ENCODE data around the gene EEIG2. TPM values are rescaled to one million over a fixed set of nuclear protein-coding genes. Genes with fewer than 3 reads are reported as not detected.

Gene EEIG2
- total RNA-seq, 2 donors from 2014 or later: 12.4 to 20.3 TPM

DNA sequence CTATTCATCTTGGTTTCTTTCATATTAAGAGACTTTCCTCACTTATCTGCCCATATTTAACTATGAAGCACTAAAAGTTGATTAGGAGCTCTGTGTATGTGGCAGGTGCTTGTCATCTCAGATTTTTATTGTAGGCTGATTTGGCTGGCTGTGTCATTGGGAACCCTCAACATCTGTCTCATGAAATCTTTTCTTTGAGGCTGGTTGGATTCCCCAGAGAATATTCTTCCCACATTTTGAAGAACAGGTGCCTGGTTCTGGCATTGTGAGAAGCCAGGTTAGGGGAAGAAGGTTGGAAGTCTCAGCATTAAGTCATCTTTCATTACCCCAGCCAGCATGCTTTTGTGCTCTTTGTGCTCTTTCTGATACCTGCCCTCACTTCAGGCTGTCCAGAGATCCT lies 37.1 kb downstream of the EEIG2 start:
- Histone ChIP-seq H3K36me3 (no peaks in the 10 kb centered on the region), H3K27ac (no peak overlapping the region), H3K9me3 (no peaks in the 10 kb centered on the region), H3K4me1 (replicated peaks) (no peaks in the 10 kb centered on the region), H3K27me3 (replicated peaks; ENCODE audit: insufficient read depth) (no peaks in the 10 kb centered on the region), H3K4me3 (no peak overlapping the region)
- intact Hi-C loops (cut with DNase I): no loop called here
- no peak for DNase-seq (ENCODE audit: low spot score)
- TF ChIP-seq, protein P1, sequence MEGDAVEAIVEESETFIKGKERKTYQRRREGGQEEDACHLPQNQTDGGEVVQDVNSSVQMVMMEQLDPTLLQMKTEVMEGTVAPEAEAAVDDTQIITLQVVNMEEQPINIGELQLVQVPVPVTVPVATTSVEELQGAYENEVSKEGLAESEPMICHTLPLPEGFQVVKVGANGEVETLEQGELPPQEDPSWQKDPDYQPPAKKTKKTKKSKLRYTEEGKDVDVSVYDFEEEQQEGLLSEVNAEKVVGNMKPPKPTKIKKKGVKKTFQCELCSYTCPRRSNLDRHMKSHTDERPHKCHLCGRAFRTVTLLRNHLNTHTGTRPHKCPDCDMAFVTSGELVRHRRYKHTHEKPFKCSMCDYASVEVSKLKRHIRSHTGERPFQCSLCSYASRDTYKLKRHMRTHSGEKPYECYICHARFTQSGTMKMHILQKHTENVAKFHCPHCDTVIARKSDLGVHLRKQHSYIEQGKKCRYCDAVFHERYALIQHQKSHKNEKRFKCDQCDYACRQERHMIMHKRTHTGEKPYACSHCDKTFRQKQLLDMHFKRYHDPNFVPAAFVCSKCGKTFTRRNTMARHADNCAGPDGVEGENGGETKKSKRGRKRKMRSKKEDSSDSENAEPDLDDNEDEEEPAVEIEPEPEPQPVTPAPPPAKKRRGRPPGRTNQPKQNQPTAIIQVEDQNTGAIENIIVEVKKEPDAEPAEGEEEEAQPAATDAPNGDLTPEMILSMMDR (IDR thresholded peaks at IDR 0.05): no peak
- TF ChIP-seq POLR2AphosphoS5 (IDR thresholded peaks at IDR 0.05) (no peak), POLR2A (IDR thresholded peaks at IDR 0.05) (no peak)

DNA sequence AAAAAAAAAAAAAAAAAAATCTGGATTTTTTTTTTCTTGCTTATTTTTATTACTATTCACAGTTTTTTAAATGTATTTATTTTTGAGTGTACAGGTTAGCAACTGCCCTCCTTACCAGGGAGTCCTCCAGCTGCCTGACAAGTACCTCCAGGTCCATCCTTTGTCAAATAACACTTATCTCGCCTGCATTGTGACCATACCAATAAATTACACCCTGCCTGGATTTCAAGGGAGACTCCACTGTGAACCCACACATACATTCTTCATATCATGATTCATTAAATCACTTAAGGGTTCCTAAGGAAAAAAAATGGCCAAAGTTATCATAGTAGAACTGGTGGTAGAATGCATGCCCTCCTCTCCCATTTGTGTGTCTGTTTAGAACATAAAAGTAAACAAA lies 38.4 kb downstream of the EEIG2 start:
- 98% methylated on average over 1 of the region's 1 CpG for WGBS
- Histone ChIP-seq H3K4me1 (replicated peaks) (no peaks in the 10 kb centered on the region), H3K27ac (no peak overlapping the region), H3K36me3 (no peaks in the 10 kb centered on the region), H3K4me3 (no peak overlapping the region), H3K27me3 (replicated peaks; ENCODE audit: insufficient read depth) (no peaks in the 10 kb centered on the region), H3K9me3 (no peaks in the 10 kb centered on the region)
- no peak for DNase-seq (ENCODE audit: low spot score)
- intact Hi-C loops (cut with DNase I): no loop called here
- TF ChIP-seq POLR2AphosphoS5 (IDR thresholded peaks at IDR 0.05) (no peak), POLR2A (IDR thresholded peaks at IDR 0.05) (no peak)

DNA sequence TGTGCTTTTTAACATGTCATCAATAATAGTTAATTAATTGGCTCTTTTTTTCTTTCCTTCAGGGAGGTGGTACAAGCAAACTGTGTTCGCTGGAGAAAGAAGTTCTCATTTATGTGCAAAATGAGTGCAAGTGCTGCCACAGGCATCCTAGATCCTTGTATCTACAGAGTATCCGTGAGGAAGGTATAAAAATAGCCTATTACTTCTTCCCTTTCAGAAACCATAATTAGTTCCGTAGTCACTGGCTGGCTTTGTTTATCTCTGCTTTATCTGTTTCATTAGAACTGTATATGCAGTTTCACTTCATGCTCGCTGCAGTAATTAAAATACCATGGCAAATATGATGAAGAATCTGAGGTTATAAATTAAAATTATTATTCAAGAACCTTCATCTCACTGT lies 40.6 kb downstream of the EEIG2 start:
- no peaks in the 10 kb centered on the region for H3K27me3 ChIP-seq (replicated peaks; ENCODE audit: insufficient read depth)
- H3K4me1 ChIP-seq (replicated peaks): no peaks in the 10 kb centered on the region
- WGBS: 66% methylated on average over 4 of the region's 4 CpGs
- no peaks in the 10 kb centered on the region for H3K36me3 ChIP-seq
- no peak for DNase-seq (ENCODE audit: low spot score)
- intact Hi-C loops (cut with DNase I): no loop called here
- TF ChIP-seq POLR2AphosphoS5 (IDR thresholded peaks at IDR 0.05): no peak
- TF ChIP-seq, protein P1 (IDR thresholded peaks at IDR 0.05): no peak
- no peak for TF ChIP-seq POLR2A (IDR thresholded peaks at IDR 0.05)
- H3K27ac ChIP-seq: no peak overlapping the region
- no peak overlapping the region for H3K4me3 ChIP-seq
- no peaks in the 10 kb centered on the region for H3K9me3 ChIP-seq

DNA sequence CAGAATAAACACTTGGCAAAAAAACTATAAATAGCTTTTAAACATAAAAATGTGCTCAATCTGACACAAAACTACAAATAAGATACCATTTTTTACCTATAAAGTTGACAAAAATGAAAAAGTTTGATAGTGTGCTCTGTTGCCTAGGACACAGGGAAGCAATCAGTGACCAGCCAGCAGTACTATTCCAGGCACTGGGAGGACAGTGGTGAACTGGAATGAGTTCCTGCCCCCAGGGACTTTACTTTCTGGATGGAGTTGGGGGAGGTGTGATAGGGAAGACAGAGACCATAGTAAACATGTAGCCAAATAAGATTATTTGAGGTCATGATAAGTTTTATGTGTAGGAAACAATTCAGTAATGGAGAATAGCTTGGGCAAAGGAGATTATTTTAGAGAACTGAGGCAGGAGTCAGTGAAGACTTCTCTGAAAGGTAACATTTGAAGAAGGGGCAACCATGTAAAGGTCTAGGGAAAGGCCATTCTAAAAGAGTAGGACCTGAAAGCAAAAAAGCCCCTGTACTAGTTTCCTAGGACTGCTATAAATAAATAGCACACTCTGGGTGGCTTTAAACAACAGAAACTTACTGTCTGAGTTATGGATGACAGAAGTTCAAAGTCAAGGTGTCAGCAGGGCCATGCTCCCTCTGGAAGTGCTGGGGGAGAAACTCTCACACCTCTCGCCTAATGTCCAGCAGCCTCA lies 42.0 kb downstream of the EEIG2 start:
- no peak overlapping the region for H3K4me3 ChIP-seq
- TF ChIP-seq POLR2AphosphoS5 (IDR thresholded peaks at IDR 0.05): no peak
- no peak for TF ChIP-seq POLR2A (IDR thresholded peaks at IDR 0.05)
- TF ChIP-seq, protein P1 (IDR thresholded peaks at IDR 0.05): no peak
- no peaks in the 10 kb centered on the region for H3K27me3 ChIP-seq (replicated peaks; ENCODE audit: insufficient read depth)
- H3K27ac ChIP-seq: no peak overlapping the region
- no peaks in the 10 kb centered on the region for H3K36me3 ChIP-seq
- 100% methylated on average over 1 of the region's 1 CpG for WGBS
- DNase-seq (ENCODE audit: low spot score): no peak
- H3K4me1 ChIP-seq (replicated peaks): no peaks in the 10 kb centered on the region
- intact Hi-C loops (cut with DNase I): no loop called here
- H3K9me3 ChIP-seq: no peaks in the 10 kb centered on the region

DNA sequence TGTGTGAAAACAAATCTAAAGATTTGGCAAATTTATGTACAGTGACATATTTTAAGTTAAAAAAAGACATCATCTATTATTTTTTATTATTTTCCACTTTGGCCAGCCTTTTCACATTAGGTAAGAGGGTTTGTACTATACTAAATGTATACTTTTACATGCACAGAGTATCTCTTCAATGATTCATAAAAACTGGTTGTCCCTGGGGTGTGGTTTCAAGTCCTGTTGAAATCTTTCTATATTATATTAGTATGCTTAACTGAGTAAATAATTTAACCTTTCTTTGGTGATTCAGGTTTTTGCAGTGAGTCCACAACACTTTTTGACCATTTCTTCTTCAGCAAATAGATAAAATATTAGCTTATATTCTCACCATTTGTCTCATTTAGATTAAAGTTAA lies 45.7 kb downstream of the EEIG2 start:
- intact Hi-C loops (cut with DNase I): no loop called here
- Histone ChIP-seq H3K4me1 (replicated peaks) (no peaks in the 10 kb centered on the region), H3K36me3 (no peaks in the 10 kb centered on the region), H3K27ac (no peak overlapping the region), H3K9me3 (no peaks in the 10 kb centered on the region), H3K27me3 (replicated peaks; ENCODE audit: insufficient read depth) (no peaks in the 10 kb centered on the region), H3K4me3 (no peak overlapping the region)
- TF ChIP-seq POLR2A (IDR thresholded peaks at IDR 0.05): no peak
- TF ChIP-seq, protein P1 (IDR thresholded peaks at IDR 0.05): no peak
- TF ChIP-seq POLR2AphosphoS5 (IDR thresholded peaks at IDR 0.05): no peak
- no peak for DNase-seq (ENCODE audit: low spot score)

All from prostate gland (tissue), 2 donors.